Panc1 (cell line): ENCODE results near the gene BNIP5. TPM values are rescaled to one million over a fixed set of nuclear protein-coding genes. Genes with fewer than 3 reads are reported as not detected.

Experiments used
- ATAC-seq: fragments of 200-7000 bp; cut with Tn5 transposase; 2 replicates; pipeline ENCODE4 v1.9.1; 2020; ENCODE audit warnings: mild to moderate bottlenecking, moderate library complexity
- BruUV-seq: library from RNA; stranded (reverse); fragments of 400-500 nt; replicated peaks from 2 replicates; lab custom pipeline; 2021; lab: Mats Ljungman, UMichigan
- CTCF ChIA-PET: fragments of 300-600 bp; sonication (Branson Sonifier 250); formaldehyde crosslinking; loops from one replicate; lab custom pipeline; 2022; ENCODE audit warnings: antibody characterized with exemption; lab: Charles Lee
- POLR2A ChIA-PET: fragments of 300-600 bp; sonication (Branson Sonifier 250); formaldehyde crosslinking; loops from one replicate; lab custom pipeline; 2022; ENCODE audit warnings: antibody characterized with exemption; lab: Charles Lee
- DNase-seq: peaks from one replicate; pipeline ENCODE4 v3.0.0-alpha.2; 2010; ENCODE audit warnings: low read depth, low spot score
- H3K27ac ChIP-seq: 2 replicates; pipeline ENCODE4 v1.5.1; 2011; ENCODE audit warnings: mild to moderate bottlenecking, low read length, inconsistent platforms
- H3K27me3 ChIP-seq: fragments of 200-500 bp; sonication (Bioruptor generic); 2 replicates; pipeline ENCODE4 v1.6.0; 2014; ENCODE audit warnings: low read length, inconsistent platforms; ENCODE audit not compliant: control insufficient read depth, insufficient read depth
- H3K36me3 ChIP-seq: fragments of 200-500 bp; sonication (Bioruptor generic); 2 replicates; pipeline ENCODE4 v1.5.1; 2014; ENCODE audit warnings: inconsistent platforms, mild to moderate bottlenecking, low read length, moderate library complexity; ENCODE audit not compliant: control insufficient read depth, insufficient read depth
- H3K4me1 ChIP-seq: 2 replicates; pipeline ENCODE4 v1.5.1; 2011; ENCODE audit warnings: inconsistent platforms, mild to moderate bottlenecking, low read length, moderate library complexity; ENCODE audit not compliant: control insufficient read depth, insufficient read depth
- H3K4me3 ChIP-seq, 2 experiments: 2 replicates each; pipeline ENCODE4 v1.5.1; 2011 to 2012; ENCODE audit warnings: low read depth in 2 of 2, low read length in 2 of 2, mild to moderate bottlenecking in 2 of 2, inconsistent platforms in 1 of 2, moderate library complexity in 1 of 2
- H3K9me3 ChIP-seq: fragments of 200-500 bp; sonication (Bioruptor generic); 2 replicates; pipeline ENCODE4 v1.5.1; 2014; ENCODE audit warnings: low read depth, mild to moderate bottlenecking, inconsistent platforms, low read length, moderate library complexity; ENCODE audit not compliant: control insufficient read depth, insufficient read depth
- CTCF ChIP-seq: fragments of 450-650 bp; IDR thresholded peaks from 2 replicates; pipeline ENCODE4 v1.5.1; 2017; ENCODE audit warnings: mild to moderate bottlenecking
- POLR2AphosphoS5 ChIP-seq: IDR thresholded peaks from 2 replicates; pipeline ENCODE4 v1.6.1; 2012; ENCODE audit warnings: mild to moderate bottlenecking, low read depth, low read length, moderate library complexity
- REST ChIP-seq, 2 experiments: IDR thresholded peaks; 2 replicates each; pipeline ENCODE4 v1.6.1; 2011 to 2012; ENCODE audit warnings: low read depth in 2 of 2, control low read depth in 1 of 2, low read length in 1 of 2, mild to moderate bottlenecking in 1 of 2, moderate library complexity in 1 of 2; ENCODE audit not compliant: insufficient read depth in 1 of 2
- SIN3A ChIP-seq: IDR thresholded peaks from 2 replicates; pipeline ENCODE4 v1.6.1; 2012; ENCODE audit warnings: low read depth, mild to moderate bottlenecking, low read length, moderate library complexity, borderline replicate concordance; ENCODE audit not compliant: insufficient read depth
- TCF7L2 ChIP-seq: IDR thresholded peaks from 2 replicates; pipeline ENCODE4 v1.6.1; 2011; ENCODE audit warnings: mild to moderate bottlenecking, low read depth, low read length, inconsistent platforms
- in situ Hi-C: cut with HindIII; loops from 2 replicates; pipeline ENCODE4 v1.10.0; 2016; ENCODE audit warnings: low sequenced_read_pairs, low pct_unique_long_range_greater_than_20kb
- intact Hi-C: fragments of 100-400 bp; cut with micrococcal nuclease; formaldehyde crosslinking; loops from one replicate; pipeline ENCODE4 v1.10.0; 2022; ENCODE audit not compliant: unreplicated experiment
- total RNA-seq: library from RNA; stranded (reverse); gene quantifications from one replicate; pipeline ENCODE4 v1.2.1, GENCODE V29; 2021; ENCODE audit not compliant: unreplicated experiment

Gene BNIP5
- total RNA-seq, 1 experiment from 2014 or later: not detected

GRCh38 chr6:36324191-36324590 is 12.5 kb downstream of the BNIP5 start:
- Histone ChIP-seq H3K9me3 (no peaks in the 10 kb centered on the region), H3K27me3 (peaks cover 3% of the 10 kb centered on the region; the same call in 1 of the 2 replicates), H3K4me3 (no peak overlapping the region), H3K4me1 (no peaks in the 10 kb centered on the region), H3K36me3 (no peaks in the 10 kb centered on the region), H3K27ac (no peak overlapping the region)
- ChIA-PET CTCF (no interaction called here), POLR2A (no interaction called here)
- TF ChIP-seq CTCF (no peak), POLR2AphosphoS5 (no peak), TCF7L2 (no peak), SIN3A (no peak), REST (IDR thresholded peaks at IDR 0.05; ENCODE audit: insufficient read depth in 1 of 2, low read depth in 2 of 2, low read length in 1 of 2) (no peak)
- intact Hi-C loops: no loop called here
- BruUV-seq: no TSS peak
- DNase-seq: no peak
- ATAC-seq: no peak
- in situ Hi-C loops: no loop called here

GRCh38 chr6:36323062-36323461 is 13.6 kb downstream of the BNIP5 start:
- Histone ChIP-seq H3K27ac (no peak overlapping the region), H3K36me3 (no peaks in the 10 kb centered on the region), H3K27me3 (peaks cover 2% of the 10 kb centered on the region; the same call in 1 of the 2 replicates), H3K9me3 (no peaks in the 10 kb centered on the region), H3K4me1 (no peaks in the 10 kb centered on the region), H3K4me3 (no peak overlapping the region)
- ATAC-seq: 0 out of 2 replicates have a peak, but pooled peaks have one; percentile 43
- no TSS peak for BruUV-seq
- CTCF ChIA-PET: no interaction called here
- no peak for TF ChIP-seq POLR2AphosphoS5
- no peak for TF ChIP-seq REST (IDR thresholded peaks at IDR 0.05; ENCODE audit: insufficient read depth in 1 of 2, low read depth in 2 of 2, low read length in 1 of 2)
- TF ChIP-seq CTCF: no peak
- TF ChIP-seq SIN3A: no peak
- no peak for TF ChIP-seq TCF7L2
- no peak for DNase-seq
- intact Hi-C loops: no loop called here
- POLR2A ChIA-PET: interaction anchor here (0.6 kb wide), 1 partner anchor 338 kb away, joined by 8 read pairs; no protein-coding TSS in a partner anchor
- in situ Hi-C loops: no loop called here
